Natural killer cell (primary cell): ENCODE data around the gene SLC25A6. TPM values are rescaled to one million over a fixed set of nuclear protein-coding genes. Genes with fewer than 3 reads are reported as not detected.
"Not testable (repeated sequence)": the region's sequence is repeated elsewhere in the genome, so short reads cannot be mapped to it uniquely, and the experiment has no call there.

ENCODE experiments used
- ATAC-seq, 3 donors: fragments of 150-1000 bp in 2 of 3; fragments of 200-7000 bp in 1 of 3; cut with Tn5 transposase; 1 replicate in 1 of 3; 2 replicates in 2 of 3; pipeline ENCODE4 v1.10.0; 2021; ENCODE audit warnings: mild to moderate bottlenecking in 2 of 3, moderate library complexity in 2 of 3
- DNase-seq, 2 donors: peaks; one replicate each; pipeline versions ENCODE4 v3.0.0 to v3.0.0-alpha.2; 2013 to 2021; ENCODE audit warnings: mixed read lengths in 1 of 2
- H3K27ac ChIP-seq: one replicate; pipeline ENCODE4 v1.5.1; 2013; ENCODE audit warnings: mild to moderate bottlenecking, low read length
- H3K27me3 ChIP-seq: one replicate; pipeline ENCODE4 v1.6.1; 2013; ENCODE audit warnings: low read length; ENCODE audit not compliant: control insufficient read depth, insufficient read depth
- H3K36me3 ChIP-seq: one replicate; pipeline ENCODE4 v1.6.1; 2013; ENCODE audit warnings: low read length; ENCODE audit not compliant: control insufficient read depth, insufficient read depth
- H3K4me1 ChIP-seq: one replicate; pipeline ENCODE4 v1.6.1; 2013; ENCODE audit warnings: low read length; ENCODE audit not compliant: control insufficient read depth, insufficient read depth
- H3K4me3 ChIP-seq: one replicate; pipeline ENCODE4 v1.5.1; 2013; ENCODE audit warnings: low read length
- H3K9me3 ChIP-seq: one replicate; pipeline ENCODE4 v1.6.1; 2013; ENCODE audit warnings: low read length; ENCODE audit not compliant: control insufficient read depth, insufficient read depth
- H3K27ac Mint-ChIP-seq, 2 donors: one replicate each; pipeline ENCODE4 v1.8.0; 2022; ENCODE audit warnings: mild to moderate bottlenecking in 2 of 2, mixed read lengths in 2 of 2, moderate library complexity in 1 of 2
- H3K27me3 Mint-ChIP-seq, 2 donors: one replicate each; pipeline ENCODE4 v1.8.0; 2022; ENCODE audit warnings: low read depth in 2 of 2, mixed read lengths in 2 of 2
- H3K36me3 Mint-ChIP-seq: one replicate; pipeline ENCODE4 v1.8.0; 2022; ENCODE audit warnings: mixed read lengths
- H3K4me1 Mint-ChIP-seq, 2 donors: one replicate each; pipeline ENCODE4 v1.8.0; 2022; ENCODE audit warnings: mixed read lengths in 2 of 2
- H3K4me3 Mint-ChIP-seq: one replicate; pipeline ENCODE4 v1.8.0; 2022; ENCODE audit warnings: mild to moderate bottlenecking, moderate library complexity, mixed read lengths
- H3K9me3 Mint-ChIP-seq, 2 donors: one replicate each; pipeline ENCODE4 v1.8.0; 2022; ENCODE audit warnings: mixed read lengths in 2 of 2
- CTCF ChIP-seq: fragments of 200-600 bp; IDR thresholded peaks from one replicate; pipeline ENCODE4 v1.8.0; 2022; ENCODE audit warnings: antibody characterized with exemption
- WGBS: methylation state at CpG from one replicate; pipeline ENCODE4 v1.1.7; 2013; ENCODE audit warnings: missing lambda C conversion rate; ENCODE audit not compliant: insufficient coverage; 5-methylcytosine and 5-hydroxymethylcytosine counted together
- intact Hi-C: fragments of 100-400 bp; cut with micrococcal nuclease; formaldehyde crosslinking; loops from one replicate; pipeline ENCODE4 v1.14.2; 2022
- total RNA-seq, 4 donors: library from RNA; stranded (reverse); fragments of 120-200 nt in 1 of 4; gene quantifications; one replicate each; pipeline versions ENCODE4 v1.2.3 to v1.2.4, GENCODE V29; 2013 to 2022

The SLC25A6 gene
- total RNA-seq, 3 donors from 2014 or later (not counting 1 experiment from before 2014, with no cell fraction given), result 157 to 197 (median 178) TPM

DNA sequence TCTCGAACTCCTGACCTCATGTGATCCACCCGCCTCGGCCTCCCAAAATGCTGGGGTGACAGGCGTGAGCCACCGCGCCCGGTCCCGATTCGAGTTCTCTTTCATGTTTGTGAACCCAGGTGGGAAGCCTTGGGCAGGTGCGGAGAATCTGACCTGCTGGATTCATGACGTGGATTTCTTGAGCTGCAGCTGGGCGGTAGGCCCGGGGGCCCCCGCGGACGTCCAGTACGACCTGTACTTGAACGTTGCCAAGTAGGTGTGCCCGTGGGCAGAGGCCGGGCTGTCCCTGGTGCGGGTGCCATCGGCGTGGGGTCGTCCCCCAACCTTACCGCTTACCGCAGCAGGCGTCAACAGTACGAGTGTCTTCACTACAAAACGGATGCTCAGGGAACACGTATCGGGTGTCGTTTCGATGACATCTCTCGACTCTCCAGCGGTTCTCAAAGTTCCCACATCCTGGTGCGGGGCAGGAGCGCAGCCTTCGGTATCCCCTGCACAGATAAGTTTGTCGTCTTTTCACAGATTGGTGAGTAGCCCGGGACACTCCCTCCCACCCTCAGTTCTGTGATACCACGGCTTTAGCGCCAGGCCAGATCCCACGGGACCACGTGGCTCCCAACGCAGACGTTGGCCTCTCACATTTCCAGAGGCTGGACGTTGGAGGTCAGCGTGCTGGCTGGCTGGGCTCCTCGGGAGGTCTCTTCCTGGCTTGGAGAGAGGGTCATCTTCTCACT is 39.8 kb downstream of the SLC25A6 start:
- TF ChIP-seq CTCF, result no peak
- Histone ChIP-seq H3K27ac (no peak overlapping the region), H3K36me3 (no peaks in the 10 kb centered on the region), H3K4me1 (peaks cover 3% of the 10 kb centered on the region), H3K27me3 (no peaks in the 10 kb centered on the region), H3K9me3 (no peaks in the 10 kb centered on the region), H3K4me3 (no peak overlapping the region)
- ATAC-seq (peak in 1 of 3 donors; percentile 11), DNase-seq (no peak)
- Mint-ChIP-seq H3K4me3 (no peak overlapping the region), H3K27ac (no peak overlapping the region), H3K9me3 (no peaks in the 10 kb centered on the region), H3K36me3 (no peaks in the 10 kb centered on the region), H3K4me1 (peaks cover 0 to 7% of the 10 kb centered on the region in 2 donors), H3K27me3 (no peaks in the 10 kb centered on the region)
- intact Hi-C loops, result no loop called here
- WGBS, result 96% methylated on average over 49 of the region's 49 CpGs

DNA sequence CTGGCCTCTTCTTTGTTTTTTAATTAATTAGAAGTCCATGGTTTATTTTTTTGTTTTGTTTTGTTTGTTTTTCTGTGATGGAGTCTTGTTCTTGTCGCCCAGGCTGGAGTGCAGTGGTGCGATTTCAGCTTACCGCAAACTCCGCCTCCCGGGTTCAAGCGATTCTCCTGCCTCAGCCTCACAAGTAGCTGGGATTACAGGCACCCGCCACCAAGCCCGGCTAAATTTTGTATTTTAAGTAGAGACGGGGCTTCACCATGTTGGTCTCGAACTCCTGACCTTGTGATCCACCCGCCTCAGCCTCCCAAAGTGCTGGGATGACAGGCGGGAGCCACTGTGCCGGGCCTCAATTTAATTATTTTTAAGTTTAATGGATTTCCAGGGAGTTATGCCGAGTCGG is 42.3 kb downstream of the SLC25A6 start:
- H3K9me3 ChIP-seq, H3K27me3 ChIP-seq, ATAC-seq, intact Hi-C loops, DNase-seq, H3K36me3 Mint-ChIP-seq, H3K4me1 ChIP-seq, H3K27ac Mint-ChIP-seq, H3K36me3 ChIP-seq, H3K4me3 Mint-ChIP-seq, H3K4me3 ChIP-seq, H3K4me1 Mint-ChIP-seq, H3K9me3 Mint-ChIP-seq, H3K27me3 Mint-ChIP-seq, H3K27ac ChIP-seq: not testable (repeated sequence)
- WGBS, result 92% methylated on average over 14 of the region's 15 CpGs

- no peak overlapping the region for H3K4me3 Mint-ChIP-seq
- TF ChIP-seq CTCF, result no peak
- WGBS, result 85% methylated on average over 21 of the region's 22 CpGs
- peaks cover 7% of the 10 kb centered on the region in 2 donors for H3K4me1 Mint-ChIP-seq
- Histone ChIP-seq H3K27me3 (no peaks in the 10 kb centered on the region), H3K4me1 (peaks cover 7% of the 10 kb centered on the region), H3K27ac (no peak overlapping the region), H3K36me3 (no peaks in the 10 kb centered on the region), H3K9me3 (peaks cover 5% of the 10 kb centered on the region), H3K4me3 (no peak overlapping the region)
- ATAC-seq, result peak in 2 of 3 donors; percentile 18 to 52
- H3K27ac Mint-ChIP-seq, result no peak overlapping the region
- no peaks in the 10 kb centered on the region for H3K9me3 Mint-ChIP-seq
- DNase-seq, result no peak
- intact Hi-C loops, result no loop called here
- H3K27me3 Mint-ChIP-seq, result no peaks in the 10 kb centered on the region
- H3K36me3 Mint-ChIP-seq, result no peaks in the 10 kb centered on the region
Observed at GRCh38 chrX:1341545-1342184, 50.2 kb downstream of the SLC25A6 start.

DNA sequence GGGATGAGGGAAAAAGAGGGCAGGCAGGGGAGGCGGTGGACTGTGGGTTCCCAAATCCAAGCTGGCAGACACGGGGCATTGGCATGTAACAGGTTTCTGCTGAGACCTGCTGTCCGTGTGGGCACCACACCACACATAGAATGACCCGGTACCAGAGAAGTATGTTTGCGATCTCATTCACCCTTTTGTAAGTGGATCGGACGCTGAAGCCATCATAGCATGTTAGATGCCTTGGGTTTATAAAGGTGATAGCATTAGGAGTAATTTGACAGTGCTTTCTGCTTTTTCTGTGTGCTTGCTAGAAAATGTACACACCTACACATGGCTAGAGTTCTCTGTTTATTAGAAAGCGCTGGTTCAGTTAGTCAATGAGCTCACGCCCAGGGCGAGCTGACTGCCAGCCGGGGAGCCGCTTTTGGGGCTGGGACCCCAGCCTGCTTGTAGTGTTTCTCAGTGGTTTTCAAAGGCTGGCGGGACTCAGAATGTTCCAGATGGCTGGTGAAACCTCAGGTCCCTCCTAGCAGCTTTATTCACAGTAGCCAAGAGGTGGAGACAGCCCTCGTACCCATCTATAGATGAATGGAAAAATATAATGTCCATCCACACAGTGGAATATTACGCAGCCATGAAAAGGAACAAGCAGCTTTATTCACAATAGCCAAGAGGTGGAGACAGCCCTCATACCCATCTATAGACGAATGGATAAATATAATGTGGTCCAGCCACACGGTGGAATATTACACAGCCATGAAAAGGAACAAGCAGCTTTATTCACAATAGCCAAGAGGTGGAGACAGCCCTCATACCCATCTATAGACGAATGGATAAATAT is 54.7 kb downstream of the SLC25A6 start:
- H3K27ac ChIP-seq, result peak overlapping the region; percentile 55
- H3K27me3 ChIP-seq, result no peaks in the 10 kb centered on the region
- no peak for TF ChIP-seq CTCF
- peaks cover 2 to 6% of the 10 kb centered on the region in 2 donors for H3K27me3 Mint-ChIP-seq
- H3K27ac Mint-ChIP-seq, result peak overlapping the region; percentile 50 to 90
- peak overlapping the region; percentile 53 for H3K4me3 ChIP-seq
- no peak for DNase-seq
- intact Hi-C loops, result no loop called here
- no peaks in the 10 kb centered on the region for H3K9me3 Mint-ChIP-seq
- peak overlapping the region; percentile 90 for H3K4me3 Mint-ChIP-seq
- 12% methylated on average over 13 of the region's 18 CpGs for WGBS
- H3K4me1 ChIP-seq, result peaks cover 35% of the 10 kb centered on the region
- H3K36me3 ChIP-seq, result no peaks in the 10 kb centered on the region
- ATAC-seq, result peak in 2 of 3 donors; percentile 24 to 42
- H3K4me1 Mint-ChIP-seq, result peaks cover 13 to 14% of the 10 kb centered on the region in 2 donors
- H3K9me3 ChIP-seq, result peaks cover 5% of the 10 kb centered on the region
- no peaks in the 10 kb centered on the region for H3K36me3 Mint-ChIP-seq
